WTC11 (cell line): ENCODE data around the gene TMC5. TPM values are rescaled to one million over a fixed set of nuclear protein-coding genes. Genes with fewer than 3 reads are reported as not detected.

Experiments used
- ATAC-seq: fragments of 200-7000 bp; cut with Tn5 transposase; 2 replicates; pipeline ENCODE4 v1.10.0; 2021; ENCODE audit warnings: mild to moderate bottlenecking, moderate library complexity
- CTCF ChIA-PET: fragments of 300-600 bp; sonication (Branson Sonifier 250); formaldehyde crosslinking; loops from one replicate; lab custom pipeline; 2021; ENCODE audit warnings: antibody characterized with exemption; lab: Charles Lee
- POLR2A ChIA-PET: fragments of 350-600 bp; sonication (Branson Sonifier 250); formaldehyde crosslinking; loops from one replicate; lab custom pipeline; 2021; ENCODE audit warnings: antibody characterized with exemption; lab: Charles Lee
- DNase-seq: peaks from one replicate; pipeline ENCODE4 v3.0.0; 2021; ENCODE audit warnings: low spot score
- H3K27ac Mint-ChIP-seq: 2 replicates; pipeline ENCODE4 v1.8.0; 2021; ENCODE audit warnings: mixed read lengths
- H3K27me3 Mint-ChIP-seq: 2 replicates; pipeline ENCODE4 v1.8.0; 2021; ENCODE audit warnings: low read depth, mild to moderate bottlenecking, moderate library complexity, mixed read lengths
- H3K36me3 Mint-ChIP-seq: 2 replicates; pipeline ENCODE4 v1.8.0; 2021; ENCODE audit warnings: mixed read lengths
- H3K4me1 Mint-ChIP-seq: 2 replicates; pipeline ENCODE4 v1.8.0; 2022; ENCODE audit warnings: mixed read lengths
- H3K4me3 Mint-ChIP-seq: 2 replicates; pipeline ENCODE4 v1.8.0; 2021; ENCODE audit warnings: mild to moderate bottlenecking, moderate library complexity, mixed read lengths
- H3K9me3 Mint-ChIP-seq: 2 replicates; pipeline ENCODE4 v1.8.0; 2021; ENCODE audit warnings: mixed read lengths
- CREM ChIP-seq: sonication (generic); formaldehyde crosslinking; IDR thresholded peaks from 2 replicates; pipeline ENCODE4 v1.8.1; 2022; ENCODE audit warnings: mild to moderate bottlenecking, missing genetic modification reagents, moderate library complexity
- ELF4 ChIP-seq: sonication (generic); formaldehyde crosslinking; IDR thresholded peaks from 2 replicates; pipeline ENCODE4 v1.8.1; 2022; ENCODE audit warnings: low read depth, mild to moderate bottlenecking, moderate library complexity, missing genetic modification reagents
- EMX1 ChIP-seq: fragments of 250-450 bp; sonication (Bioruptor Pico); IDR thresholded peaks from 2 replicates; pipeline ENCODE4 v1.8.0; 2021; ENCODE audit warnings: mild to moderate bottlenecking
- ETV6 ChIP-seq: sonication (generic); formaldehyde crosslinking; IDR thresholded peaks from 2 replicates; pipeline ENCODE4 v1.8.1; 2022; ENCODE audit warnings: mild to moderate bottlenecking, missing genetic modification reagents
- FOXK1 ChIP-seq: sonication (generic); formaldehyde crosslinking; IDR thresholded peaks from 2 replicates; pipeline ENCODE4 v1.8.0; 2022; ENCODE audit warnings: mild to moderate bottlenecking, moderate library complexity, missing genetic modification reagents
- FOXP1 ChIP-seq: sonication (generic); formaldehyde crosslinking; IDR thresholded peaks from 2 replicates; pipeline ENCODE4 v1.8.0; 2022; ENCODE audit warnings: missing genetic modification reagents, mild to moderate bottlenecking, moderate library complexity, borderline replicate concordance
- GABPB1 ChIP-seq: sonication (generic); formaldehyde crosslinking; IDR thresholded peaks from 2 replicates; pipeline ENCODE4 v1.8.1; 2023; ENCODE audit warnings: mild to moderate bottlenecking, missing genetic modification reagents
- GTF2I ChIP-seq: fragments of 250-450 bp; sonication (Bioruptor Pico); conservative IDR thresholded peaks from 2 replicates; pipeline ENCODE4 v1.4.0; 2021; ENCODE audit warnings: mild to moderate bottlenecking
- MYBL2 ChIP-seq: sonication (generic); formaldehyde crosslinking; IDR thresholded peaks from 2 replicates; pipeline ENCODE4 v1.8.1; 2023; ENCODE audit warnings: mild to moderate bottlenecking, moderate library complexity, missing genetic modification reagents
- NFATC4 ChIP-seq: fragments of 250-450 bp; sonication (Bioruptor Pico); IDR thresholded peaks from 2 replicates; pipeline ENCODE4 v1.9.0; 2021; ENCODE audit warnings: mild to moderate bottlenecking
- NFE2L1 ChIP-seq: sonication (generic); formaldehyde crosslinking; IDR thresholded peaks from 2 replicates; pipeline ENCODE4 v1.8.1; 2023; ENCODE audit warnings: missing genetic modification reagents
- NR2C2 ChIP-seq: sonication (generic); formaldehyde crosslinking; IDR thresholded peaks from 2 replicates; pipeline ENCODE4 v1.8.0; 2022; ENCODE audit warnings: mild to moderate bottlenecking, missing genetic modification reagents
- TCF7 ChIP-seq: sonication (generic); formaldehyde crosslinking; IDR thresholded peaks from 2 replicates; pipeline ENCODE4 v1.8.0; 2022; ENCODE audit warnings: mild to moderate bottlenecking, low read depth, missing genetic modification reagents, moderate library complexity
- TEAD1 ChIP-seq: sonication (generic); formaldehyde crosslinking; IDR thresholded peaks from 2 replicates; pipeline ENCODE4 v1.8.0; 2022; ENCODE audit warnings: mild to moderate bottlenecking, missing genetic modification reagents
- ZNF138 ChIP-seq: sonication (generic); formaldehyde crosslinking; conservative IDR thresholded peaks from 2 replicates; pipeline ENCODE4 v1.8.1; 2022; ENCODE audit warnings: mild to moderate bottlenecking, moderate library complexity, missing genetic modification reagents
- total RNA-seq: library from RNA; stranded (reverse); gene quantifications from 3 replicates; pipeline ENCODE4 v1.2.3, GENCODE V29; 2021
- TF ChIP-seq, protein P1 (sequence below): sonication (generic); formaldehyde crosslinking; IDR thresholded peaks from 2 replicates; pipeline ENCODE4 v1.8.1; 2022; ENCODE audit warnings: mild to moderate bottlenecking, moderate library complexity, missing genetic modification reagents
- TF ChIP-seq, protein P2 (sequence below): sonication (generic); formaldehyde crosslinking; IDR thresholded peaks from 2 replicates; pipeline ENCODE4 v1.8.0; 2022; ENCODE audit warnings: mild to moderate bottlenecking, missing genetic modification reagents
- TF ChIP-seq, protein P3 (sequence below): sonication (generic); formaldehyde crosslinking; IDR thresholded peaks from 2 replicates; pipeline ENCODE4 v1.8.0; 2023; ENCODE audit warnings: missing genetic modification reagents, mild to moderate bottlenecking, borderline replicate concordance
- TF ChIP-seq, protein P4 (sequence below): sonication (generic); formaldehyde crosslinking; IDR thresholded peaks from 2 replicates; pipeline ENCODE4 v1.8.1; 2023; ENCODE audit warnings: mild to moderate bottlenecking, missing genetic modification reagents
- TF ChIP-seq, protein P5 (sequence below): sonication (generic); formaldehyde crosslinking; IDR thresholded peaks from 2 replicates; pipeline ENCODE4 v1.8.0; 2023; ENCODE audit warnings: missing genetic modification reagents

Gene TMC5
- total RNA-seq, 1 experiment from 2014 or later, result 3.1 TPM

DNA sequence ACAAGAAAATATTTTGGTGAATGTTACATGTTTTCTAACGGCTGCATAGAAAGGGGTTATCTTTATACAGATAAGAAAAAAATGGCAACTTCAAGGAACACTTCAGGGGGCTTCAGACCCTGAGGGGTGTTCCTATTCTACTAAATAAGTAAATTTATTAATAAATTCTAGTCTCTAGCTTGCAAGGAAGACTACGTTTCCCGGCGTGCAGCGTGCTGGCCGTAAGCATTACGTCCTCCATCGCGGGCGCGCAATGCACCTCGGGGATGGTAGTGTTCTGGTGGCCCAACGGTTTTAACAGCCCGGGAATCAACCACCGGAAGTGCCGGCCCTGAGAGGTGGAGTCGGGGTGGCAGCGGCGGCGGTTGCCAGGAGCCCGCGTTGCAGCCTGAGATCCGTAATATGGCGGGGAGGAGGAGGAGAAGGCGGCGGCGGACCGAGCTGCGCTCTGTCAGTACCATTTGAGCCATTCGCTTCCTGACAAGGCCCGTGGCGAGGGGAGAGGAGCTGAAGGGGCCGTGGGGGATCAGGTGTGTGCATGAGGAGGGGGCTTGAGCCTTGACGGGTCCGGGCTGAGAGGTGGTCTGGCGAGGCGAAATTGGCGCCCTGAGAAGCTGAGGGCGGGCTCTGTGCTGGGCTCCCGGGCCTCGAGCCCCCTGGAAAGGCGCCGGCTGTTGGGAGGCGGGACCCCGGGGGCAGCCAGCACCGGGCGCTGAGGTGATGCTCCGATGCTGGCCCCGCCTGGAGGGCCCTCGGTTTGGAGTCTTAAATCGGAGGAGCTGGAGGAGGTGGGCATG is 106.1 kb downstream of the TMC5 start, which contains the start of gene CCP110:
TSS of gene CCP110 (plus strand) at position 384 of the 797 bp plus-strand sequence. CDS start 3,940 bp downstream, outside the sequence.
- Mint-ChIP-seq H3K27me3 (no peaks in the 10 kb centered on the region), H3K9me3 (no peaks in the 10 kb centered on the region), H3K4me3 (peak within 1 kb of the TSS; percentile 94), H3K4me1 (peaks cover 47% of the 10 kb centered on the region), H3K36me3 (peaks cover 13% of the 10 kb centered on the region), H3K27ac (peak within 1 kb of the TSS; percentile 98)
- POLR2A ChIA-PET, result interaction anchor here (1.0 to 2.6 kb wide), 4 partner anchors 15 to 108 kb away, joined by 3 to 23 read pairs (median 3); partner anchors contain the start of gene VPS35L
- TF ChIP-seq, protein P1, sequence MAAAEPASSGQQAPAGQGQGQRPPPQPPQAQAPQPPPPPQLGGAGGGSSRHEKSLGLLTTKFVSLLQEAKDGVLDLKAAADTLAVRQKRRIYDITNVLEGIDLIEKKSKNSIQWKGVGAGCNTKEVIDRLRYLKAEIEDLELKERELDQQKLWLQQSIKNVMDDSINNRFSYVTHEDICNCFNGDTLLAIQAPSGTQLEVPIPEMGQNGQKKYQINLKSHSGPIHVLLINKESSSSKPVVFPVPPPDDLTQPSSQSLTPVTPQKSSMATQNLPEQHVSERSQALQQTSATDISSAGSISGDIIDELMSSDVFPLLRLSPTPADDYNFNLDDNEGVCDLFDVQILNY, result peak; percentile 49; the same call in 1 of the 2 replicates
- TF ChIP-seq NFE2L1 (CRISPR knock-in tag) (peak; percentile 59; the same call in 1 of the 2 replicates), ZNF138 (CRISPR knock-in tag) (no peak), ELF4 (CRISPR knock-in tag) (no peak), CREM (peak; percentile 62; the same call in 1 of the 2 replicates), MYBL2 (CRISPR knock-in tag) (0 out of 2 replicates have a peak, but pooled peaks have one; percentile 28), FOXP1 (CRISPR knock-in tag) (peak; percentile 85), NR2C2 (CRISPR knock-in tag) (no peak), ETV6 (CRISPR knock-in tag) (peak; percentile 54; the same call in 1 of the 2 replicates), GABPB1 (peak; percentile 81), GTF2I (CRISPR knock-in tag) (no peak), TCF7 (CRISPR knock-in tag) (no peak), TEAD1 (CRISPR knock-in tag) (0 out of 2 replicates have a peak, but pooled peaks have one; percentile 35), FOXK1 (CRISPR knock-in tag) (peak; percentile 79), EMX1 (CRISPR knock-in tag) (no peak), NFATC4 (CRISPR knock-in tag) (no peak)
- TF ChIP-seq, protein P2, sequence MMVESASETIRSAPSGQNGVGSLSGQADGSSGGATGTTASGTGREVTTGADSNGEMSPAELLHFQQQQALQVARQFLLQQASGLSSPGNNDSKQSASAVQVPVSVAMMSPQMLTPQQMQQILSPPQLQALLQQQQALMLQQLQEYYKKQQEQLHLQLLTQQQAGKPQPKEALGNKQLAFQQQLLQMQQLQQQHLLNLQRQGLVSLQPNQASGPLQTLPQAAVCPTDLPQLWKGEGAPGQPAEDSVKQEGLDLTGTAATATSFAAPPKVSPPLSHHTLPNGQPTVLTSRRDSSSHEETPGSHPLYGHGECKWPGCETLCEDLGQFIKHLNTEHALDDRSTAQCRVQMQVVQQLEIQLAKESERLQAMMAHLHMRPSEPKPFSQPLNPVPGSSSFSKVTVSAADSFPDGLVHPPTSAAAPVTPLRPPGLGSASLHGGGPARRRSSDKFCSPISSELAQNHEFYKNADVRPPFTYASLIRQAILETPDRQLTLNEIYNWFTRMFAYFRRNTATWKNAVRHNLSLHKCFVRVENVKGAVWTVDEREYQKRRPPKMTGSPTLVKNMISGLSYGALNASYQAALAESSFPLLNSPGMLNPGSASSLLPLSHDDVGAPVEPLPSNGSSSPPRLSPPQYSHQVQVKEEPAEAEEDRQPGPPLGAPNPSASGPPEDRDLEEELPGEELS (CRISPR knock-in tag), result 0 out of 2 replicates have a peak, but pooled peaks have one; percentile 30
- TF ChIP-seq, protein P3, sequence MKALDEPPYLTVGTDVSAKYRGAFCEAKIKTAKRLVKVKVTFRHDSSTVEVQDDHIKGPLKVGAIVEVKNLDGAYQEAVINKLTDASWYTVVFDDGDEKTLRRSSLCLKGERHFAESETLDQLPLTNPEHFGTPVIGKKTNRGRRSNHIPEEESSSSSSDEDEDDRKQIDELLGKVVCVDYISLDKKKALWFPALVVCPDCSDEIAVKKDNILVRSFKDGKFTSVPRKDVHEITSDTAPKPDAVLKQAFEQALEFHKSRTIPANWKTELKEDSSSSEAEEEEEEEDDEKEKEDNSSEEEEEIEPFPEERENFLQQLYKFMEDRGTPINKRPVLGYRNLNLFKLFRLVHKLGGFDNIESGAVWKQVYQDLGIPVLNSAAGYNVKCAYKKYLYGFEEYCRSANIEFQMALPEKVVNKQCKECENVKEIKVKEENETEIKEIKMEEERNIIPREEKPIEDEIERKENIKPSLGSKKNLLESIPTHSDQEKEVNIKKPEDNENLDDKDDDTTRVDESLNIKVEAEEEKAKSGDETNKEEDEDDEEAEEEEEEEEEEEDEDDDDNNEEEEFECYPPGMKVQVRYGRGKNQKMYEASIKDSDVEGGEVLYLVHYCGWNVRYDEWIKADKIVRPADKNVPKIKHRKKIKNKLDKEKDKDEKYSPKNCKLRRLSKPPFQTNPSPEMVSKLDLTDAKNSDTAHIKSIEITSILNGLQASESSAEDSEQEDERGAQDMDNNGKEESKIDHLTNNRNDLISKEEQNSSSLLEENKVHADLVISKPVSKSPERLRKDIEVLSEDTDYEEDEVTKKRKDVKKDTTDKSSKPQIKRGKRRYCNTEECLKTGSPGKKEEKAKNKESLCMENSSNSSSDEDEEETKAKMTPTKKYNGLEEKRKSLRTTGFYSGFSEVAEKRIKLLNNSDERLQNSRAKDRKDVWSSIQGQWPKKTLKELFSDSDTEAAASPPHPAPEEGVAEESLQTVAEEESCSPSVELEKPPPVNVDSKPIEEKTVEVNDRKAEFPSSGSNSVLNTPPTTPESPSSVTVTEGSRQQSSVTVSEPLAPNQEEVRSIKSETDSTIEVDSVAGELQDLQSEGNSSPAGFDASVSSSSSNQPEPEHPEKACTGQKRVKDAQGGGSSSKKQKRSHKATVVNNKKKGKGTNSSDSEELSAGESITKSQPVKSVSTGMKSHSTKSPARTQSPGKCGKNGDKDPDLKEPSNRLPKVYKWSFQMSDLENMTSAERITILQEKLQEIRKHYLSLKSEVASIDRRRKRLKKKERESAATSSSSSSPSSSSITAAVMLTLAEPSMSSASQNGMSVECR (CRISPR knock-in tag), result 0 out of 2 replicates have a peak, but pooled peaks have one; percentile 65
- TF ChIP-seq, protein P4, sequence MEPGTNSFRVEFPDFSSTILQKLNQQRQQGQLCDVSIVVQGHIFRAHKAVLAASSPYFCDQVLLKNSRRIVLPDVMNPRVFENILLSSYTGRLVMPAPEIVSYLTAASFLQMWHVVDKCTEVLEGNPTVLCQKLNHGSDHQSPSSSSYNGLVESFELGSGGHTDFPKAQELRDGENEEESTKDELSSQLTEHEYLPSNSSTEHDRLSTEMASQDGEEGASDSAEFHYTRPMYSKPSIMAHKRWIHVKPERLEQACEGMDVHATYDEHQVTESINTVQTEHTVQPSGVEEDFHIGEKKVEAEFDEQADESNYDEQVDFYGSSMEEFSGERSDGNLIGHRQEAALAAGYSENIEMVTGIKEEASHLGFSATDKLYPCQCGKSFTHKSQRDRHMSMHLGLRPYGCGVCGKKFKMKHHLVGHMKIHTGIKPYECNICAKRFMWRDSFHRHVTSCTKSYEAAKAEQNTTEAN (CRISPR knock-in tag), result no peak
- TF ChIP-seq, protein P5, sequence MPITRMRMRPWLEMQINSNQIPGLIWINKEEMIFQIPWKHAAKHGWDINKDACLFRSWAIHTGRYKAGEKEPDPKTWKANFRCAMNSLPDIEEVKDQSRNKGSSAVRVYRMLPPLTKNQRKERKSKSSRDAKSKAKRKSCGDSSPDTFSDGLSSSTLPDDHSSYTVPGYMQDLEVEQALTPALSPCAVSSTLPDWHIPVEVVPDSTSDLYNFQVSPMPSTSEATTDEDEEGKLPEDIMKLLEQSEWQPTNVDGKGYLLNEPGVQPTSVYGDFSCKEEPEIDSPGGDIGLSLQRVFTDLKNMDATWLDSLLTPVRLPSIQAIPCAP (CRISPR knock-in tag), result 0 out of 2 replicates have a peak, but pooled peaks have one; percentile 39
- ATAC-seq (peak; percentile 78), DNase-seq (peak; percentile 96)
- CTCF ChIA-PET, result interaction anchor here (0.7 to 3.1 kb wide), 5 partner anchors 21 to 384 kb away, joined by 3 to 28 read pairs (median 4); partner anchors contain the start of gene VPS35L
